Transverse colon (tissue), 4 donors: ENCODE measurements around the gene WNT4.

ENCODE experiments used
- POLR2A ChIP-seq: fragments of 450-650 bp; IDR thresholded peaks from one replicate; pipeline ENCODE4 v1.6.1; 2016; ENCODE audit warnings: antibody characterized with exemption, mild to moderate bottlenecking, moderate library complexity
- POLR2AphosphoS5 ChIP-seq, 3 donors: sonication (generic); formaldehyde crosslinking; IDR thresholded peaks; one replicate each; pipeline ENCODE4 v1.6.1; 2016; ENCODE audit warnings: antibody characterized with exemption in 3 of 3
- TF ChIP-seq, protein P1 (sequence below), 5 experiments: fragments of 200-600 bp in 3 of 5; fragments of 450-650 bp in 2 of 5; sonication (generic) in 3 of 5; IDR thresholded peaks; 1 replicate in 2 of 5; 2 replicates in 3 of 5; pipeline ENCODE4 v1.5.1; 2016 to 2017; ENCODE audit warnings: antibody characterized with exemption in 5 of 5, inconsistent platforms in 3 of 5, mild to moderate bottlenecking in 2 of 5, moderate library complexity in 1 of 5

DNA sequence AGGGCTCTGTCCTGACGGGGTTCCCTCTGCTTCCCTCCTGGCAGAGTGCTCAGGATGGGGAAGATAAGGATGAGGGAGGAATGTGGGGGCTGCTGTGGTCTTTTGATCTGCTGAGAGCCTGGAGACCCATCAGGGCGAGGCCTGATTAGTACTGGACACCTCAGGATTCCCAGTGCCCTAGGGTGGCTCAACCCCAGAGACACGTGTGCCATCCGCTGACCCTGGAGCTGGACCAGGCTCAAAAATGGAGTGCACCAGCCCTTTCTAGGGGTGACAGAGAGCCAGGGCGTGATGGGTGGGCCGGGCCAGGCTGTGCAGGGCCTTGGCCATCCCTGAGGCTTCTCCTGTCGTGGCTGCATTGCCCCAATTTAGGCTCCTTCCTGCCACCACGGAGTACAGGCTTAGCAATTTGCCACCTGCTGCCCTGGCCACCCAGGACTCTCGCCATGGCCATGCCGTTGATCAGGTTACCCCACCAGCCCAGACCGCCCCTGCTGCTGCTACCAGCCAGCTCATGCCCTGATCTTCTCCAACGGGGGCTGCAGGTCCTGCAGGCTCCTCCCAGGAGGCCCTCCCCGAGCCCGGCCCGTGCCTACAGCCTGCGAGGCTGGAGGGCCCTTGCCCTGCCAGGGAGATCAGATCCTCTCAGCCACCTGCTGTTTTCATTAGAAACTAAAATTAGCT is 9.5 kb downstream of the WNT4 start:
- TF ChIP-seq, protein P1, sequence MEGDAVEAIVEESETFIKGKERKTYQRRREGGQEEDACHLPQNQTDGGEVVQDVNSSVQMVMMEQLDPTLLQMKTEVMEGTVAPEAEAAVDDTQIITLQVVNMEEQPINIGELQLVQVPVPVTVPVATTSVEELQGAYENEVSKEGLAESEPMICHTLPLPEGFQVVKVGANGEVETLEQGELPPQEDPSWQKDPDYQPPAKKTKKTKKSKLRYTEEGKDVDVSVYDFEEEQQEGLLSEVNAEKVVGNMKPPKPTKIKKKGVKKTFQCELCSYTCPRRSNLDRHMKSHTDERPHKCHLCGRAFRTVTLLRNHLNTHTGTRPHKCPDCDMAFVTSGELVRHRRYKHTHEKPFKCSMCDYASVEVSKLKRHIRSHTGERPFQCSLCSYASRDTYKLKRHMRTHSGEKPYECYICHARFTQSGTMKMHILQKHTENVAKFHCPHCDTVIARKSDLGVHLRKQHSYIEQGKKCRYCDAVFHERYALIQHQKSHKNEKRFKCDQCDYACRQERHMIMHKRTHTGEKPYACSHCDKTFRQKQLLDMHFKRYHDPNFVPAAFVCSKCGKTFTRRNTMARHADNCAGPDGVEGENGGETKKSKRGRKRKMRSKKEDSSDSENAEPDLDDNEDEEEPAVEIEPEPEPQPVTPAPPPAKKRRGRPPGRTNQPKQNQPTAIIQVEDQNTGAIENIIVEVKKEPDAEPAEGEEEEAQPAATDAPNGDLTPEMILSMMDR (IDR thresholded peaks at IDR 0.05): no peak
- no peak for TF ChIP-seq POLR2A
- no peak for TF ChIP-seq POLR2AphosphoS5 (IDR thresholded peaks at IDR 0.05)
